ENCODE measurements around the gene RELL2. TPM values are rescaled to one million over a fixed set of nuclear protein-coding genes. Genes with fewer than 3 reads are reported as not detected.

The RELL2 gene
- total RNA-seq, 1 experiment from 2014 or later, result 23.8 TPM

DNA sequence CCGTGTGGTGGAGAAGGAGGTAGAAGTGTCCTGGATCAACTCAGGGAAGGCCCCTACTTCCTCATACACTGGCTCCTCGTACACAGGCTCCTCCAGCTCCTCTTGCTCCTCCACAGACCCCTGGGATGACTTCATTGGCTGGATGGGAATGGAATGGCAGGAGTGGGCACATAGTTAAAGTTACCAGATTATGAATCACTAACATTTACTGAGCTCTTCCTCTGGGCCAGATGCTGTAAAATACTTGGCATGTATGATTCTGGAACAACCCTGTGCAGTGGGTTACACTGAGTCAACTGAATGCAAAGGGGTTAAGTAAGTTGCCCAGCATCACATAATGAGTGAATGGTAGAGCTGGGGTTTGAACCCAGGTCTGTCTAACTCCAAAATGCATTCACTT lies 17.5 kb downstream of the RELL2 start:
- no peaks in the 10 kb centered on the region for H3K9me3 Mint-ChIP-seq
- no peak overlapping the region for H3K4me3 Mint-ChIP-seq
- ChIA-PET CTCF (interaction anchor here (0.9 to 1.9 kb wide), 3 partner anchors 10 to 62 kb away, joined by 3 to 4 read pairs (median 4); partner anchors contain the start of genes HDAC3 and RELL2), POLR2A (interaction anchor here (0.6 kb wide), 1 partner anchor 68 kb away, joined by 3 read pairs; no protein-coding TSS in a partner anchor)
- TF ChIP-seq JAZF1 (CRISPR knock-in tag; IDR thresholded peaks at IDR 0.05) (no peak), IRF2 (CRISPR knock-in tag; IDR thresholded peaks at IDR 0.05; ENCODE audit: borderline replicate concordance, low read depth) (no peak), NR2C2 (CRISPR knock-in tag; IDR thresholded peaks at IDR 0.05) (no peak), TEAD4 (CRISPR knock-in tag; IDR thresholded peaks at IDR 0.05) (no peak), TP53 (CRISPR knock-in tag; IDR thresholded peaks at IDR 0.05) (no peak), FOXK1 (CRISPR knock-in tag; IDR thresholded peaks at IDR 0.05) (no peak), MXD4 (CRISPR knock-in tag; IDR thresholded peaks at IDR 0.05; ENCODE audit: borderline replicate concordance) (no peak), ZNF138 (CRISPR knock-in tag; conservative IDR thresholded peaks at IDR 0.05) (no peak), TEAD1 (CRISPR knock-in tag; IDR thresholded peaks at IDR 0.05) (no peak)
- TF ChIP-seq, protein P1, sequence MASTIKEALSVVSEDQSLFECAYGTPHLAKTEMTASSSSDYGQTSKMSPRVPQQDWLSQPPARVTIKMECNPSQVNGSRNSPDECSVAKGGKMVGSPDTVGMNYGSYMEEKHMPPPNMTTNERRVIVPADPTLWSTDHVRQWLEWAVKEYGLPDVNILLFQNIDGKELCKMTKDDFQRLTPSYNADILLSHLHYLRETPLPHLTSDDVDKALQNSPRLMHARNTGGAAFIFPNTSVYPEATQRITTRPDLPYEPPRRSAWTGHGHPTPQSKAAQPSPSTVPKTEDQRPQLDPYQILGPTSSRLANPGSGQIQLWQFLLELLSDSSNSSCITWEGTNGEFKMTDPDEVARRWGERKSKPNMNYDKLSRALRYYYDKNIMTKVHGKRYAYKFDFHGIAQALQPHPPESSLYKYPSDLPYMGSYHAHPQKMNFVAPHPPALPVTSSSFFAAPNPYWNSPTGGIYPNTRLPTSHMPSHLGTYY (CRISPR knock-in tag; IDR thresholded peaks at IDR 0.05), result no peak
- TF ChIP-seq, protein P2, sequence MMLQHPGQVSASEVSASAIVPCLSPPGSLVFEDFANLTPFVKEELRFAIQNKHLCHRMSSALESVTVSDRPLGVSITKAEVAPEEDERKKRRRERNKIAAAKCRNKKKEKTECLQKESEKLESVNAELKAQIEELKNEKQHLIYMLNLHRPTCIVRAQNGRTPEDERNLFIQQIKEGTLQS (CRISPR knock-in tag; conservative IDR thresholded peaks at IDR 0.05), result no peak
- TF ChIP-seq, protein P3, sequence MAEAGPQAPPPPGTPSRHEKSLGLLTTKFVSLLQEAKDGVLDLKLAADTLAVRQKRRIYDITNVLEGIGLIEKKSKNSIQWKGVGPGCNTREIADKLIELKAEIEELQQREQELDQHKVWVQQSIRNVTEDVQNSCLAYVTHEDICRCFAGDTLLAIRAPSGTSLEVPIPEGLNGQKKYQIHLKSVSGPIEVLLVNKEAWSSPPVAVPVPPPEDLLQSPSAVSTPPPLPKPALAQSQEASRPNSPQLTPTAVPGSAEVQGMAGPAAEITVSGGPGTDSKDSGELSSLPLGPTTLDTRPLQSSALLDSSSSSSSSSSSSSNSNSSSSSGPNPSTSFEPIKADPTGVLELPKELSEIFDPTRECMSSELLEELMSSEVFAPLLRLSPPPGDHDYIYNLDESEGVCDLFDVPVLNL (CRISPR knock-in tag; IDR thresholded peaks at IDR 0.05; ENCODE audit: borderline replicate concordance, low read depth), result no peak
- TF ChIP-seq, protein P4, sequence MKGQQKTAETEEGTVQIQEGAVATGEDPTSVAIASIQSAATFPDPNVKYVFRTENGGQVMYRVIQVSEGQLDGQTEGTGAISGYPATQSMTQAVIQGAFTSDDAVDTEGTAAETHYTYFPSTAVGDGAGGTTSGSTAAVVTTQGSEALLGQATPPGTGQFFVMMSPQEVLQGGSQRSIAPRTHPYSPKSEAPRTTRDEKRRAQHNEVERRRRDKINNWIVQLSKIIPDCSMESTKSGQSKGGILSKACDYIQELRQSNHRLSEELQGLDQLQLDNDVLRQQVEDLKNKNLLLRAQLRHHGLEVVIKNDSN (CRISPR knock-in tag; IDR thresholded peaks at IDR 0.05), result no peak
- TF ChIP-seq, protein P5, sequence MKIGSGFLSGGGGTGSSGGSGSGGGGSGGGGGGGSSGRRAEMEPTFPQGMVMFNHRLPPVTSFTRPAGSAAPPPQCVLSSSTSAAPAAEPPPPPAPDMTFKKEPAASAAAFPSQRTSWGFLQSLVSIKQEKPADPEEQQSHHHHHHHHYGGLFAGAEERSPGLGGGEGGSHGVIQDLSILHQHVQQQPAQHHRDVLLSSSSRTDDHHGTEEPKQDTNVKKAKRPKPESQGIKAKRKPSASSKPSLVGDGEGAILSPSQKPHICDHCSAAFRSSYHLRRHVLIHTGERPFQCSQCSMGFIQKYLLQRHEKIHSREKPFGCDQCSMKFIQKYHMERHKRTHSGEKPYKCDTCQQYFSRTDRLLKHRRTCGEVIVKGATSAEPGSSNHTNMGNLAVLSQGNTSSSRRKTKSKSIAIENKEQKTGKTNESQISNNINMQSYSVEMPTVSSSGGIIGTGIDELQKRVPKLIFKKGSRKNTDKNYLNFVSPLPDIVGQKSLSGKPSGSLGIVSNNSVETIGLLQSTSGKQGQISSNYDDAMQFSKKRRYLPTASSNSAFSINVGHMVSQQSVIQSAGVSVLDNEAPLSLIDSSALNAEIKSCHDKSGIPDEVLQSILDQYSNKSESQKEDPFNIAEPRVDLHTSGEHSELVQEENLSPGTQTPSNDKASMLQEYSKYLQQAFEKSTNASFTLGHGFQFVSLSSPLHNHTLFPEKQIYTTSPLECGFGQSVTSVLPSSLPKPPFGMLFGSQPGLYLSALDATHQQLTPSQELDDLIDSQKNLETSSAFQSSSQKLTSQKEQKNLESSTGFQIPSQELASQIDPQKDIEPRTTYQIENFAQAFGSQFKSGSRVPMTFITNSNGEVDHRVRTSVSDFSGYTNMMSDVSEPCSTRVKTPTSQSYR (CRISPR knock-in tag; IDR thresholded peaks at IDR 0.05), result no peak
- no peaks in the 10 kb centered on the region for H3K27me3 Mint-ChIP-seq (ENCODE audit: low read depth)
- no peak for ATAC-seq
- H3K4me1 Mint-ChIP-seq, result peaks cover 20% of the 10 kb centered on the region
- no peak overlapping the region for H3K27ac Mint-ChIP-seq
- H3K36me3 Mint-ChIP-seq, result peaks cover 46% of the 10 kb centered on the region
- no peak for DNase-seq (ENCODE audit: low spot score)

DNA sequence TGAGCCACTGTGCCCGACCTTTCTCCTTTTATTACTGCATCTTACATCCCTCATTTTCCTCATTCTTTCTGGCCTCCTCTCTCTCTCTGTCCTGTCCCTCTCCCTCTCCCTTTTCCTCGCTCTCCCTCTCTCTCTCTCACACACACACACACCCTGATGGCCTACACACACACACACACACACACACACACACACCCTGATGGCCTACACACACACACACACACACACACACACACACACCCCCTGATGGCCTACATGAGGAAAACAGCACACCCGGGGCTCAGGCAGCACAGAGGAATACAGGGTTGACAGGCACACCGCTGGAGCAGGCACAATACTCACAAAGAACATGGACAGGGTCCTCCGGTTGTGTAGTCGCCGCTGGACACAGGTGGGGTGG lies 18.2 kb downstream of the RELL2 start:
- peaks cover 16% of the 10 kb centered on the region for H3K4me1 Mint-ChIP-seq
- H3K4me3 Mint-ChIP-seq, result no peak overlapping the region
- no peak for ATAC-seq
- no peaks in the 10 kb centered on the region for H3K9me3 Mint-ChIP-seq
- DNase-seq (ENCODE audit: low spot score), result no peak
- ChIA-PET CTCF (interaction anchor here (0.9 kb wide), 1 partner anchor 18 kb away, joined by 3 read pairs; the partner anchor contains the start of genes HDAC3 and RELL2), POLR2A (no interaction called here)
- H3K27ac Mint-ChIP-seq, result no peak overlapping the region
- H3K36me3 Mint-ChIP-seq, result peaks cover 53% of the 10 kb centered on the region
- no peaks in the 10 kb centered on the region for H3K27me3 Mint-ChIP-seq (ENCODE audit: low read depth)
- TF ChIP-seq, protein P6, sequence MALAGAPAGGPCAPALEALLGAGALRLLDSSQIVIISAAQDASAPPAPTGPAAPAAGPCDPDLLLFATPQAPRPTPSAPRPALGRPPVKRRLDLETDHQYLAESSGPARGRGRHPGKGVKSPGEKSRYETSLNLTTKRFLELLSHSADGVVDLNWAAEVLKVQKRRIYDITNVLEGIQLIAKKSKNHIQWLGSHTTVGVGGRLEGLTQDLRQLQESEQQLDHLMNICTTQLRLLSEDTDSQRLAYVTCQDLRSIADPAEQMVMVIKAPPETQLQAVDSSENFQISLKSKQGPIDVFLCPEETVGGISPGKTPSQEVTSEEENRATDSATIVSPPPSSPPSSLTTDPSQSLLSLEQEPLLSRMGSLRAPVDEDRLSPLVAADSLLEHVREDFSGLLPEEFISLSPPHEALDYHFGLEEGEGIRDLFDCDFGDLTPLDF (CRISPR knock-in tag; IDR thresholded peaks at IDR 0.05), result no peak
- TF ChIP-seq SP1 (CRISPR knock-in tag; conservative IDR thresholded peaks at IDR 0.05), result no peak
- TF ChIP-seq, protein P5 (CRISPR knock-in tag; IDR thresholded peaks at IDR 0.05), result no peak
- TF ChIP-seq ZNF396 (CRISPR knock-in tag; IDR thresholded peaks at IDR 0.05; ENCODE audit: borderline replicate concordance), result no peak
- TF ChIP-seq, protein P7, sequence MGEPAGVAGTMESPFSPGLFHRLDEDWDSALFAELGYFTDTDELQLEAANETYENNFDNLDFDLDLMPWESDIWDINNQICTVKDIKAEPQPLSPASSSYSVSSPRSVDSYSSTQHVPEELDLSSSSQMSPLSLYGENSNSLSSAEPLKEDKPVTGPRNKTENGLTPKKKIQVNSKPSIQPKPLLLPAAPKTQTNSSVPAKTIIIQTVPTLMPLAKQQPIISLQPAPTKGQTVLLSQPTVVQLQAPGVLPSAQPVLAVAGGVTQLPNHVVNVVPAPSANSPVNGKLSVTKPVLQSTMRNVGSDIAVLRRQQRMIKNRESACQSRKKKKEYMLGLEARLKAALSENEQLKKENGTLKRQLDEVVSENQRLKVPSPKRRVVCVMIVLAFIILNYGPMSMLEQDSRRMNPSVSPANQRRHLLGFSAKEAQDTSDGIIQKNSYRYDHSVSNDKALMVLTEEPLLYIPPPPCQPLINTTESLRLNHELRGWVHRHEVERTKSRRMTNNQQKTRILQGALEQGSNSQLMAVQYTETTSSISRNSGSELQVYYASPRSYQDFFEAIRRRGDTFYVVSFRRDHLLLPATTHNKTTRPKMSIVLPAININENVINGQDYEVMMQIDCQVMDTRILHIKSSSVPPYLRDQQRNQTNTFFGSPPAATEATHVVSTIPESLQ (CRISPR knock-in tag; IDR thresholded peaks at IDR 0.05), result no peak
- no peak for TF ChIP-seq ZBTB21 (CRISPR knock-in tag; IDR thresholded peaks at IDR 0.05; ENCODE audit: borderline replicate concordance)
- no peak for TF ChIP-seq ETV6 (CRISPR knock-in tag; IDR thresholded peaks at IDR 0.05)
- TF ChIP-seq, protein P3 (CRISPR knock-in tag; IDR thresholded peaks at IDR 0.05; ENCODE audit: borderline replicate concordance, low read depth), result no peak
- TF ChIP-seq ZNF219 (CRISPR knock-in tag; IDR thresholded peaks at IDR 0.05; ENCODE audit: borderline replicate concordance), result no peak
- no peak for TF ChIP-seq EMX1 (CRISPR knock-in tag; IDR thresholded peaks at IDR 0.05)

Measured in WTC11 (cell line).